Adipose tissue (tissue), 3 donors: Measurements from ENCODE around the gene KDF1. TPM values are rescaled to one million over a fixed set of nuclear protein-coding genes. Genes with fewer than 3 reads are reported as not detected.

ENCODE experiments used
- H3K27ac ChIP-seq: one replicate; pipeline ENCODE4 v1.5.1; 2013; ENCODE audit warnings: low read depth, low read length
- WGBS, 3 donors: extraction: QIAGEN DNeasy Blood & Tissue Kit; methylation state at CpG; one replicate each; pipeline ENCODE4 v1.1.7; 2013; 5-methylcytosine and 5-hydroxymethylcytosine counted together
- polyA plus RNA-seq, 3 donors: library from polyadenylated mRNA; stranded (reverse); fragments of 200-250 nt; gene quantifications; one replicate each; pipeline ENCODE4 v1.2.3, GENCODE V29; 2013
- donor health status: healthy with polysubstance abuse.
- donor health status: Bipolar disorder and iron deficiency.
- donor health status: healthy.

KDF1 gene
- polyA plus RNA-seq, 3 donors: 0.94 to 10.6 TPM; not detected in 1

GRCh38 chr1:26900815-26901511 is 59.3 kb downstream of the KDF1 start:
- WGBS, 3 donors: 50 to 68% (median 54%) methylated on average over 13 to 17 of the region's 18 CpGs
- H3K27ac ChIP-seq: no peak overlapping the region

GRCh38 chr1:26900001-26900814 is 60.1 kb downstream of the KDF1 start, which contains the start of gene GPATCH3:
Gene GPATCH3 (minus strand): TSS chr1:26900467. CDS start chr1:26900442, 25 bp downstream.
- 0% methylated on average over 50 of the region's 50 CpGs for WGBS, 3 donors
- H3K27ac ChIP-seq: peak within 1 kb of the TSS; percentile 51

Other genes starting within 250 kb of the KDF1 start
- gene PIGV, start 172.5 kb downstream of the KDF1 start, polyA plus RNA-seq: 1 to 10 TPM; 6.7 to 9.5 (median 8.4) TPM
- gene ZDHHC18, start 133.8 kb downstream of the KDF1 start, polyA plus RNA-seq: 10 to 100 TPM in 2 of 3 donors, 1 to 10 TPM in 1; 6.1 to 28.4 (median 17.1) TPM
- gene SFN, start 97.3 kb downstream of the KDF1 start, polyA plus RNA-seq: 1 to 10 TPM in 1 of 3 donors, under 1 TPM in 2; 0.44 to 9.4 (median 0.79) TPM
- 10 to 100 TPM in 1 of 3 donors, 1 to 10 TPM in 2; 6.5 to 15.6 (median 8.3) TPM for gene GPN2, start 70.2 kb downstream of the KDF1 start, polyA plus RNA-seq
- gene GPATCH3, start 60.0 kb downstream of the KDF1 start, polyA plus RNA-seq: 10 to 100 TPM in 1 of 3 donors, 1 to 10 TPM in 2; 6.3 to 16.5 (median 9.4) TPM
- gene NR0B2, start 46.5 kb downstream of the KDF1 start, polyA plus RNA-seq: 10 to 100 TPM in 1 of 3 donors, 1 to 10 TPM in 1, not detected in 1; 4.0 to 16.3 TPM
- 10 to 100 TPM; 36.1 to 49.8 (median 45.1) TPM for gene NUDC, start 38.7 kb downstream of the KDF1 start, polyA plus RNA-seq
- 10 to 100 TPM in 2 of 3 donors, 1 to 10 TPM in 1; 9.1 to 10.4 (median 10.3) TPM for gene TRNP1, start 33.2 kb upstream of the KDF1 start, polyA plus RNA-seq
- gene TENT5B, start 52.4 kb upstream of the KDF1 start, polyA plus RNA-seq: 1 to 10 TPM; 1.8 to 3.1 (median 2.9) TPM
- gene SLC9A1, start 194.7 kb upstream of the KDF1 start, polyA plus RNA-seq: 10 to 100 TPM in 1 of 3 donors, 1 to 10 TPM in 2; 6.6 to 14.5 (median 8.9) TPM